NCI-H2107 treated with DMSO at 0.1 percent for 48 hours (cell line): ENCODE measurements around the gene IL21R.
"Not testable (repeated sequence)": the region's sequence is repeated elsewhere in the genome, so short reads cannot be mapped to it uniquely, and the experiment has no call there.

Source experiments
- DNase-seq: peaks from one replicate; lab custom pipeline; 2025; ENCODE audit not compliant: unreplicated experiment; lab: John Stamatoyannopoulos, UW

IL21R gene

DNA sequence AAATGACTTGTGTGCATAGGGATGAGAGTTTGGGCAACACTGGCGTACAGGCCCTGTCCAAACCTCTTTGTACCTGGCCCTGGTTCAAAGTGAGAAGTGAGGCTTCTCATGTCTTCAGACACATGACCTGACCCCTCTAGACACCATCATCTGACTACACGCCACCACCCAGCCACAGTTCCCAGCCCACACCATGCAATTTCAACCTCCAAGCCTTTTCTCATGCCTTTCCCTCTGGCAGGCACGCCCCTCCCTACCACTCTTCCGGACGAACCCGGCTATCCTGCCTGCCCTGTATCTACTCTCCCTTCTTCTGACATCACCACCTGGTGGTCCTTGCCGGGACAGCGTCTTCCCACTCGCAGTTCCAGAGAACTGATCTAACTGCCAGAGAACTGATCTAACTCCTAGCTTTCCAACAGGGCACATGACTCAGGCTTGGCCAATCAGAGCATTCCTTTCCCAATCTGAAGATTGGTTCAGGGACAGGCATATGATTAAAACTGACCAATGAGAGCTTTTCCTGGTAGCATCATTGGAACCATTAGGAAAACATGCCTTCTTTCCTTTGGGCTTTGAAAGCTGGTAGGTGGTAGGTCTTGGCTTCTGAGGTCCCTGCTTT, 27.1 kb upstream of the IL21R start:
- DNase-seq = peak; percentile 25

DNA sequence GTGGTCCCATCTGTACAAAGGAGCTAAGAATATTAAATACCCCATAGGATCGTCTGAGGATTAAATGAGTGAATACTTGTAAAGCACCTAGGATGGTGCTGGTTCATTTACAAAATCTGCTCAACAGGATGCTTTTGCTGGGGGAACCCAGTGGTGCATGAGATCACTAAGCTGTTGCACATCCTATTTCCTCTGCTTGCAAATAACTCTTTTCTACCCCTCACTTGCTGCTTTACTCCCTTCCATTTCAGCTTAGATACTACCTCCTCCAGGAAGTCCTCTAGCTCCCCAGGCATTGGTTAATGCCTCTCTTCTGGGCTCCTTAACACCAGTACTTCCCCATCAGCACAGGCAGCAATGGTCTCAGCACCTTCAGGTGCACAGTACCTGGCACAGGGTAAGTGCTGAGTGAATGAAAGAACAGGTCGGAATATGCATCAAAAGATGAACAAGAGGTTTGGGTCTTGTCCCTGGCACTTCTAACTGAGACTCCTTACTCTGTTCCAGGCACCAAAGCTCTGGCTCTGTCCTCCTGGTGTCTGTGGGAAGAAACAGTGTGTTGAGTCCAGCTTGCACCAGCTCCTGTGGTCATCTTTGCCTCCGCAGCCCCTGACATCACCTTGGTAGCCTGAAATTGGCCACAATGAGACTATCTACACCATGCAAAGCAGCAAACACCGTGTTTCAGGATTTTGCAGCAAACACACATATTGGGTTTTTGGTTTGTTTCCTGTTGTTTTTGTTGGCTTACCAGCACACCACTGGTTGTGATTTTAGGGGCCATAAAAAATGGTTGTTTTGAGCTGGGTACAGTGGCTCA, 24.1 kb upstream of the IL21R start:
- DNase-seq = no peak

DNA sequence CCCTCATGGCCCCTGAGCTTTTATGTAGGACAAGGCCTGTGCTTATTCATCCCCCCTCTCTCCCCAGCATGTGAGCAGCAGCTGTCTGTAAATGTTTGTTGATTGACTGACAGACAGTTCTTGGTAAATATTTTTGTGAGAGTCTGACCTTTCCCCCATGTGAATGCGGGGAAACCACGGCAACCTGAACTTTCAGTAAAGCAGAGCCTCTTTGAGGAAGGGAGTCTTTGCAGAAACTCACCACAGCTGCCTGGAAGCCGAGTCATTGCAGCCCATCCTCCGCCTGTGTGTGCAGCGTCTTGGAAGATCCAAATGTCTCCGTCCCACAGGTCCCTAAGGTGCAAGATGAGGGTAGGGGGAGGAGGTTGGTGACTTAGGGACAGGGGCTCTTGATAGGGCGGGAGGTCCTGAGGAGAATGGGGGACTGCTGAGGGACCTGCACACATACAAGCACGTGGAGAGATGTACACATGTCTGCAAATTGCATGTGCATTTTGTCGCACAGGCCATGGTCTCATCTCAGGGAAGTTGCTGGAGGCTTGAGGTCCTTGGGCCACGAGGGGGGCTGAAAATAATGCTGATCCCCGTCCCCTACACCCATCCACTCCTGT, 23.0 kb upstream of the IL21R start:
- DNase-seq = no peak

GRCh38 chr16:27379919-27380318, 22.1 kb upstream of the IL21R start:
- no peak for DNase-seq

- no peak for DNase-seq
Measured at GRCh38 chr16:27381236-27381635, 20.7 kb upstream of the IL21R start.

- no peak for DNase-seq
Measured at GRCh38 chr16:27381974-27382855, 19.8 kb upstream of the IL21R start.

DNA sequence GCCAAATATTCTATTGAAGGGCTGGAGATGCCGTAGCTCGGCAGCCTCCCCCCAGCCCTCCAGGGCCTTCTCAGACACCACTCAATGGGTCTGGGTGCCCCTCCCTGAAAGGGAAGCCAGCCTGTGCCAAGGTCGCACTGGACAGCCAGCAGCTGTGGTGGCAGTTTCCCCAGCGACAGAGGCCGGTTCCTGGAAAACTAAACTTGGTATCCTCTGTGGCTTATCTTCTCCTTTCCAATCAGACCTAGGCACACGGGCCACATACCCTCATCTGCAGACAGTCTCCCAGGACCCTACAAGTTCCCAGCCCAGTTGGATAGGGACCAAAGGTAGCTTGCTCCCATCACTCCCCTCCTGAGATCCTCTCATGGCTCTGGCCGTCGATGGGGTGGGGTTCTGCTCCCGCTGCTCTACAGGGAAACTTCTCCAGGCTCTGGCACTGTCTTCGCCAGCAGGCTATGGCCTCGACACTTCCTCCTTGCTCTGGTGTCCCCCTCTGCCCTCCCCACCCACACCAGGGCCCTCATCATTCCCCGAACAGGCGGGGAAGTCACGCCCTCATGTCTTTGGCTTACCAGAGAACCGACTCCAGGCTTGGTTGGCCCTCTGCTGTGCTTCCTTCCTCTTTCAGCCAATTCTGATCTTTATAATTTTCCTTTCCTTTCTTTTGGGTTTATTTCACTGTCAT, 18.3 kb upstream of the IL21R start:
- no peak for DNase-seq

DNA sequence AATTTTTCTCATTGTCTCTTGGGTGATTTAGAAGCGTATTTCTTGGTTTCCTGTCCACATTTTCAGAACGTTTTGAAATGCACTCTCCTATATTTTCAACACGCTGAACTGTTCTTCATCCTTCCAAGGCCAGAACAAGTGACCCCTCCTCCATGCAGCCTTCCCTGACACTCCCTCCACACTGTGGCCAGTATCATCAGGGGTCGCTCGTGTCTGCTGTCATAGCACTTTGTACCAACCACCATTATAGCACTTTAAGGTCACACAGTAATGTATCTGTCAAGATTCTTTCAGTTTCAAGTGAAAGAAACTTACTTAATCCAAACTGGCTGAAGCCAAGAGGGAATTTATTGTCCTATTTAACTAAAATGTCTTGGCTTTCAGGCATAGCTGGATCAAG, 17.5 kb upstream of the IL21R start:
- no peak for DNase-seq

GRCh38 chr16:27385398-27385797, 16.6 kb upstream of the IL21R start:
- DNase-seq = no peak

GRCh38 chr16:27386674-27387073, 15.3 kb upstream of the IL21R start:
- no peak for DNase-seq

DNA sequence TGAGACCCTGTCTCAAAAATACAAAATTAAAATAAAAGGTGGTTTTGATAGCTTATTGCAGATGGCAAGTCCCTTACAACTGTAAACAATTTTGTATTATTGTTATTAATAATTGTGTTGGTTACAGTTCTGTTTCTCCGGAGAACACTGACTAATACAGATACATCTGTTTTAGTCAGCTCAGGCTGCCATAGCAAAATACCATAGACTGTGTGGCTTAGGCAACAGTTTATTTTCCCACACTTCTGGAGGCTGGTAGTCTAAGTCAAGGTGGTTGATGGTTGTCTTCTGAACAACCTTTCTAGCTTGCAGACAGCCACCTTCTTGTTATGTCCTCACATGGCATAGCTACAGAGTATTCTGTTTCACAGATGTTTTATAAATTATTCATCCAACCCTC, 14.2 kb upstream of the IL21R start:
- DNase-seq = no peak

- no peak for DNase-seq
Measured at GRCh38 chr16:27389272-27389961, 12.6 kb upstream of the IL21R start.

GRCh38 chr16:27390151-27390550, 11.8 kb upstream of the IL21R start:
- DNase-seq = no peak

- DNase-seq = no peak
Measured at GRCh38 chr16:27392671-27393070, 9.3 kb upstream of the IL21R start.

GRCh38 chr16:27394516-27394915, 7.5 kb upstream of the IL21R start:
- no peak for DNase-seq

DNA sequence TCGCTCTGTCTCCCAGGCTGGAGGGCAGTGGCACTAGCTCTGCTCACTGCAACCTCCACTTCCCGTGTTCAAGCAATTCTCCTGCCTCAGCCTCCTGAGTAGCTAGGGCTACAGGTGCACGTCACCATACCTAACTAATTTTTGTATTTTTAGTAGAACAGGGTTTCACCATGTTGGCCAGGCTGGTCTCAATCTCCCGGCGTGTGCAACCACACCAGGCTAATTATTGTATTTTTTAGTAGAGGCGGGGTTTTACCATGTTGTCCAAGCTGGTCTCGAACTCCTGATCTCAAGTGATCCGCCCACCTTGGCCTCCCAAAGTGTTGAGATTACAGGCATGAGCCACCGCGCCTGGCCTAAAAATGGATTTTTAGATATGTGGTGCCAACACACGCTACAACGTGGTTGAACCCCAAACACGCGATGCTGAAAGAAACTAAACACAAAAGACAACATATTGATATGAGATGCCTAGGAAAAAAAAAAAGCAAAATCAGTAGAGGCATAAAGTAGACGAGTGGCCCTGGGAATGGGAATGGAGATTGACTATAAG, 3.6 kb upstream of the IL21R start:
- DNase-seq = not testable (repeated sequence)

GRCh38 chr16:27398894-27399853, 2.8 kb upstream of the IL21R start:
- DNase-seq = no peak

DNA sequence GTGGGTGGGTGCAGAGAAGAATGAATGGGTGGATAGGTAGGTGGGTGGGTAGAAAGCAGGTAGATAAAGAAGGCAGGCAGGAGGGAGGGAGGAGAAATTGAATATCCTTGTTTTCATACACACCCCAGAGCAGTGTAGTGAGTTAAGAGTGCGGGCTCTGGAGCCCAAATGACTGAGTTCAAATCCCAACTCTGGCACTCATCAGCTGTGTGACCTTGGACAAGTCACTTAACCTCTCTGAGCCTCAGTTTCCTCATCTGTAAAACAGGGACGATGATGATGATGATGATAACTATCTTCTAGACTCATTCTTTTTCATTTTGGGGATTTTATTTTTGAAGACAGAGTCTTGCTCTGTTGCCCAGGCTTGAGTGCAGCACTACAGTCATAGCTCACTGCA, 2.0 kb upstream of the IL21R start:
- no peak for DNase-seq
